ENCODE results near the gene FAU.
A peak's percentile ranks its signal among the peaks of the same experiment; 100 is the strongest.

FAU gene

GRCh38 chr11:65083834-65084597 is 37.9 kb downstream of the FAU start, which contains the start of the genes CDCA5 and ZFPL1:
TSS of gene CDCA5 (minus strand) at chr11:65084040. CDS start at chr11:65083978, 62 bp downstream.
TSS of gene ZFPL1 (plus strand) at chr11:65084222. CDS start at chr11:65084699, 477 bp downstream.
- H3K4me3 ChIP-seq (replicated peaks; ENCODE audit: low read depth, low read length): peak within 1 kb of the TSS; percentile 92
- TF ChIP-seq, protein P1, sequence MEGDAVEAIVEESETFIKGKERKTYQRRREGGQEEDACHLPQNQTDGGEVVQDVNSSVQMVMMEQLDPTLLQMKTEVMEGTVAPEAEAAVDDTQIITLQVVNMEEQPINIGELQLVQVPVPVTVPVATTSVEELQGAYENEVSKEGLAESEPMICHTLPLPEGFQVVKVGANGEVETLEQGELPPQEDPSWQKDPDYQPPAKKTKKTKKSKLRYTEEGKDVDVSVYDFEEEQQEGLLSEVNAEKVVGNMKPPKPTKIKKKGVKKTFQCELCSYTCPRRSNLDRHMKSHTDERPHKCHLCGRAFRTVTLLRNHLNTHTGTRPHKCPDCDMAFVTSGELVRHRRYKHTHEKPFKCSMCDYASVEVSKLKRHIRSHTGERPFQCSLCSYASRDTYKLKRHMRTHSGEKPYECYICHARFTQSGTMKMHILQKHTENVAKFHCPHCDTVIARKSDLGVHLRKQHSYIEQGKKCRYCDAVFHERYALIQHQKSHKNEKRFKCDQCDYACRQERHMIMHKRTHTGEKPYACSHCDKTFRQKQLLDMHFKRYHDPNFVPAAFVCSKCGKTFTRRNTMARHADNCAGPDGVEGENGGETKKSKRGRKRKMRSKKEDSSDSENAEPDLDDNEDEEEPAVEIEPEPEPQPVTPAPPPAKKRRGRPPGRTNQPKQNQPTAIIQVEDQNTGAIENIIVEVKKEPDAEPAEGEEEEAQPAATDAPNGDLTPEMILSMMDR (IDR thresholded peaks at IDR 0.05; ENCODE audit: low read length, missing control alignments): no peak
- peak; percentile 97 for DNase-seq (ENCODE audit: low read depth)

DNA sequence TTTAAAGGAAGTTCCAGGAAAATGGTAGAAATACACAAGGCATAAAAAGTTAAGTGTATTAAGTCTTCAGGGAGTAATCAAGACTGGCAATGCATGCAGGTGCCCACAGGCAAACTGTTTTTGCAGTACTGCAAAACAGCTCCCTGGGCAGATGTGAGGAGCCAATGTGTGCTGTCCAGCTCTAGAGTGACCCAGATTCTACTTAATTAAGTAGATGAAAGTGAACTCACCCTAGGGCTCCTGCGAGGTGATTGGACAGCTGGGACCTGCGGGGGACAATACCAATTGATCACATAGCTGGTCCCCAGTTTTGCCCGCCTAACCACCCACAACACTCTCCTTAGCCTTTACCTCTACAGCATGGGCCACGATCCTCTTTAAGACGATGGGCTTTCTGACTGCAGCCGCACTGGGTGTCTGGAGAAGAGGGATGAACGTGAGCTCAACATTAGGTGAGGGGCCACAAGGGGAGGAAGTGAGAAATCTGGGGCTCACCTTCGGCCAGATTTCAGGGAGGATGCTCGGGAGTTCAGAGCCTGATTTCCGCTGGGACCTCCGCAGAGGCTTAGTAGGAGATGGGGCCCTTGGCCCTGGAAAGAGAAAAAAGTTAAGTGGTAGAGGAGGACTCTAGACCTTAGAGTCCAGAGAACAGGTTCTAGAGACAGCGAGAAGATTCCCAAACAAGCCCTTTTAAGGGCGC is 38.6 kb downstream of the FAU start:
- peak overlapping the region; percentile 92 for H3K4me3 ChIP-seq (replicated peaks; ENCODE audit: low read depth, low read length)
- TF ChIP-seq, protein P1 (IDR thresholded peaks at IDR 0.05; ENCODE audit: low read length, missing control alignments): no peak
- no peak for DNase-seq (ENCODE audit: low read depth)

DNA sequence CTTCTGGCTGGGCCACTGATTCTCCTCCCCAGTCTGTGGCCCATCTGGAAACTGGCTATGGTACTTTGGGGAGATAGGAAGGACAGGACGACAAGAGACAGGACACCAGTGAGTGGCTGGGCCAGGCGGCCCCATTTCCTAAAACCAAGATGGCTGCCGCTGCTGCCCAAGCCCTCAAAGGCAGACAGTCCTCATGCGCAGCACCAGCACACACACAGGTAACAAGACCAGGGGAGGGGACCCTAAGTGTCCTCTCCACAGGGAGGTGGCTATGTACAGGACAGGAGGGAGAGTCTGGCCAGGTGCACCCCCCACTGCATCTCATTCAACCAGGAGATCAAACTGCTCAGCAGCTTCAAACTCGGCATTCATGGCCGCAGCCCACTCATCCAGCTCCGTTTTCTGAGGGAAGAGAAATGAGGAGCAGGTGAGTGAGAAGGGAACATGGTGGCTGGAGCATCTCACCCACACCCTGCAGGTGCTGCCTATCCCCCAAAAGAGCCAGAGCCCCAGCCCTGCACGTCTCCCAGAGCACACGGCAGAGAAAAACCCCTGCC is 43.1 kb downstream of the FAU start:
- DNase-seq (ENCODE audit: low read depth): no peak
- TF ChIP-seq, protein P1 (IDR thresholded peaks at IDR 0.05; ENCODE audit: low read length, missing control alignments): no peak
- no peak overlapping the region for H3K4me3 ChIP-seq (replicated peaks; ENCODE audit: low read depth, low read length)

- peak; percentile 49 for DNase-seq (ENCODE audit: low read depth)
- TF ChIP-seq, protein P1 (IDR thresholded peaks at IDR 0.05; ENCODE audit: low read length, missing control alignments): peak; percentile 54
- H3K4me3 ChIP-seq (replicated peaks; ENCODE audit: low read depth, low read length): no peak overlapping the region
Observed at GRCh38 chr11:65078151-65078550, 43.8 kb downstream of the FAU start.

DNA sequence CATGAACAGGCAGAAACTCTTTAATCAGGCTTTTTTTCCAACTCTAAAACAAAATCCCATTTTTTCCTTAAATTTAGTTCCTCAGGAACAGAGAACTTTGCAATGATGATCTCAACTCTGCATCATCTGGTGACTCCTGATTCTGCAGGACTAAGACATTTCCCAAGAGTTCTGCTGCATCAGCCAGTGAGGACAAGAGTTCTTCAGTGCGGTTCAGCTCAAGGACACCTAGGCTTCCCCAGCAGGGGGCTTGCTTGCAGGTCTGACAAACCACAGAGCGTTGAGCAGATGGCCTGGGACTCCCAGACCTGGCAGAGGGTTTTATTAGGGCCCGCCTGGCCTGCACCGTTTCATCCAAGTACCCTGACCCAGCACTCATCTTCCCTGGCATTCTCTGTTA is 44.5 kb downstream of the FAU start:
- no peak overlapping the region for H3K4me3 ChIP-seq (replicated peaks; ENCODE audit: low read depth, low read length)
- no peak for DNase-seq (ENCODE audit: low read depth)
- TF ChIP-seq, protein P1 (IDR thresholded peaks at IDR 0.05; ENCODE audit: low read length, missing control alignments): no peak

- no peak for DNase-seq (ENCODE audit: low read depth)
- TF ChIP-seq, protein P1 (IDR thresholded peaks at IDR 0.05; ENCODE audit: low read length, missing control alignments): no peak
- no peak overlapping the region for H3K4me3 ChIP-seq (replicated peaks; ENCODE audit: low read depth, low read length)
Observed at GRCh38 chr11:65072631-65072966, 49.3 kb downstream of the FAU start.

All from fibroblast of pulmonary artery (primary cell).